RWPE1 (cell line): Measurements from ENCODE around the gene PKHD1.

Experiments
- CTCF ChIA-PET: fragments of 350-600 bp; sonication (Branson Sonifier 250); formaldehyde crosslinking; extraction: SDS; loops from one replicate; lab custom pipeline; 2021; lab: Yijun Ruan, JAX
- POLR2A ChIA-PET: fragments of 400-600 bp; formaldehyde crosslinking; extraction: SDS; loops from one replicate; lab custom pipeline; 2020; ENCODE audit warnings: antibody characterized with exemption; ENCODE audit not compliant: low non-redundant PET; lab: Yijun Ruan, JAX
- DNase-seq: peaks from one replicate; pipeline ENCODE4 v3.0.0; 2012; ENCODE audit warnings: low spot score
- H3K27ac ChIP-seq: fragments of 450-650 bp; 2 replicates; pipeline ENCODE4 v1.5.1; 2017
- TF ChIP-seq, protein P1 (sequence below): fragments of 450-650 bp; conservative IDR thresholded peaks from 2 replicates; pipeline ENCODE4 v1.5.1; 2017; ENCODE audit warnings: low read depth, mild to moderate bottlenecking

PKHD1 gene

DNA sequence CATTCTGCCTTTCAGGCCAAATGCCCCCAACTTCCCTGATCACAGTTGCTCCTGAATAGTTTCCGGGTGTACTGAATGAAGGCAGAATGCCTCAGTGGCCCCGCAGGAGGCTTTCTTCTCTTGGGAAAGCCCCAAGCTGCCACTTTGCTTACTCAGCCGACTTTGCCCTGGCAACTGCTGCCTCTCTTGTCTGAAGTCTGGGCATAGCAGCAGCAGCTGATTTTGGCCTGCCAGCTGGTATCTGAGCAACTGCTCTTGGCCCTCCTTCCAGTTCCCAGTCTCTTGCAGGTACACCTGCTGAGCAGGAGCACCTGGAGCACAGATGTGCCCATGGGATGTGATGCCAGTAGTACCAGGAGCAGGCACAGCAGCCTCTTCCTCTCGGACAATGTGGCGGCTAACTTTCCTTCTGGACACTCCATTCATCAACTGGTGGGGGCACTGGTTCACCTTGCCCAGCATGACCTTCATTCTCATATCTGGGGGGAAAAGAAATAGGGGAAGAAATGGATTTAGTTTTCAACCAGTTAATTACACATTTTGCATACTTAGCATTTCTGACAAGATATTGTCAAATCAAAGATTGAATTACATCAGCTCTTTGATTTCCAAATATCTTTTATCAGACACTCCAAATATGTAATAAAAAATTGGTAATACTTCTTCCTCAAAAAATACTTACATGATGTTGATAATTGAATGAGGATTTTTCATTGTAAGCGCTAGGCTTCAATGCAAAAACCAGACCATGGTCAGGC is 468.2 kb downstream of the PKHD1 start:
- no peak overlapping the region for H3K27ac ChIP-seq
- ChIA-PET CTCF (interaction anchor here (0.5 to 1.6 kb wide), 3 partner anchors 10 to 340 kb away, joined by 3 read pairs; no protein-coding TSS in a partner anchor), POLR2A (no interaction called here)
- no peak for DNase-seq
- TF ChIP-seq, protein P1, sequence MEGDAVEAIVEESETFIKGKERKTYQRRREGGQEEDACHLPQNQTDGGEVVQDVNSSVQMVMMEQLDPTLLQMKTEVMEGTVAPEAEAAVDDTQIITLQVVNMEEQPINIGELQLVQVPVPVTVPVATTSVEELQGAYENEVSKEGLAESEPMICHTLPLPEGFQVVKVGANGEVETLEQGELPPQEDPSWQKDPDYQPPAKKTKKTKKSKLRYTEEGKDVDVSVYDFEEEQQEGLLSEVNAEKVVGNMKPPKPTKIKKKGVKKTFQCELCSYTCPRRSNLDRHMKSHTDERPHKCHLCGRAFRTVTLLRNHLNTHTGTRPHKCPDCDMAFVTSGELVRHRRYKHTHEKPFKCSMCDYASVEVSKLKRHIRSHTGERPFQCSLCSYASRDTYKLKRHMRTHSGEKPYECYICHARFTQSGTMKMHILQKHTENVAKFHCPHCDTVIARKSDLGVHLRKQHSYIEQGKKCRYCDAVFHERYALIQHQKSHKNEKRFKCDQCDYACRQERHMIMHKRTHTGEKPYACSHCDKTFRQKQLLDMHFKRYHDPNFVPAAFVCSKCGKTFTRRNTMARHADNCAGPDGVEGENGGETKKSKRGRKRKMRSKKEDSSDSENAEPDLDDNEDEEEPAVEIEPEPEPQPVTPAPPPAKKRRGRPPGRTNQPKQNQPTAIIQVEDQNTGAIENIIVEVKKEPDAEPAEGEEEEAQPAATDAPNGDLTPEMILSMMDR: no peak

DNA sequence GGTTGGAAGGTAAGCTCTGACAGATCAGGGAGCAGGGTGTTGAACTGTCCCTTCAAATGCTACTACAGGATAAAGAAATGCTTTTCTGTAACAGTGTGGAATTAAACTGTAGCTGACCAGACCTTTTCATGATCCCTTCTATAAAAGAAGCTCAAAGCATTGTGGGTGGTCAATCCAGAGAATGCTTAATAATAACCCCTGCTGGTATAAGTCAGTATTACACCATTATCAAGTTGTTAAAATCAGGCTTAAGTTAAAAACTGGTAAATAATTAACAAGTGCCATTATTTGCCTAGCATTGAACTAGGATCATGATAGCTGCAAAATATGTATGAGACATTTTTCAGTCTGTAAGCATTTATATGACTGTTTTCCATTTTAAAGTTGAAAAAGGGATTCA is 468.9 kb downstream of the PKHD1 start:
- H3K27ac ChIP-seq: no peak overlapping the region
- ChIA-PET CTCF (interaction anchor here (0.5 to 1.6 kb wide), 3 partner anchors 11 to 21 kb away, joined by 3 to 4 read pairs (median 3); no protein-coding TSS in a partner anchor), POLR2A (no interaction called here)
- TF ChIP-seq, protein P1: peak; percentile 23; the same call in 1 of the 2 replicates
- no peak for DNase-seq

DNA sequence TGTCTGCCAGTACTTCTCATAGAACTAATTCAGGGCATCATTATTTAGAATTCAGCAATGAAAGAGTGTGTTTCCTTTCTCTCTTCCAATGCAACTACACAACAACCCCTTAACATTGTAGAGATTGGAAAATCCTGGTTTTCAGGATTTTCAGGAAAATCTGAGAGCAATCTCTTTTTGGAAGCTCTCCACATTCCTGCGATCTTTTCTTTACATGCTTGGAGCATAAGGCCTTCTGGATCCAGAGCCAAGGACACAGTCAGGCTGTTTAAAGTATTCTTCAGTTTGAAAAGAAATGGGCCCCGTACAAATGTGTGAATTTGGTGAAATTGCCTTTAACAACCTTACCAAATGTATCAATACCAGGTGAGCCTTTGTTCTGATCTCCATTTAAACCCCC is 469.7 kb downstream of the PKHD1 start:
- CTCF ChIA-PET: interaction anchor here (0.7 to 1.6 kb wide), 2 partner anchors 8 to 20 kb away, joined by 3 read pairs; no protein-coding TSS in a partner anchor

DNA sequence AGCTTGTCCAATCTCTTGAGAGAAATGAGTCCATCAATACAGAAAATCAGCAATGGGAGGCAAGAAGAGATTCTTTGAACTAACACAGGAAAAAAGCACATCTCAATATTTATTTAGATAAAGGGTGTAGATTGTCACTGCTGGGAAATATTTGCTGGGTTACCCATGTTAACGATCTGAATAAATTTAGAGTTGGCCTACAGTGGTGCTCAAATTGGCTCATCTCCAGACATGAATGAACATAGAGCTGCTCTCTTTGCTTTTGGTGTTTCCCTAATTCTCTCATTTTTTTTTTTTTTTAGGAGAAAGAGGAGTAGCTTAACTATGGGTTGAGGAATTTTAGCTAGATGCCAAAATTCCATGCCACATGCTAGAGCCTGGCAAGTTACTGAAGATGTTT is 471.2 kb downstream of the PKHD1 start:
- no peak for DNase-seq
- TF ChIP-seq, protein P1: no peak
- ChIA-PET POLR2A (no interaction called here), CTCF (interaction anchor here (0.6 kb wide), 2 partner anchors 238 to 422 kb away, joined by 4 read pairs; no protein-coding TSS in a partner anchor)
- no peak overlapping the region for H3K27ac ChIP-seq

More for the DNA sequence above, 469.7 kb downstream of the PKHD1 start:
- H3K27ac ChIP-seq: no peak overlapping the region
- DNase-seq: no peak
- TF ChIP-seq, protein P1: no peak
- POLR2A ChIA-PET: no interaction called here

DNA sequence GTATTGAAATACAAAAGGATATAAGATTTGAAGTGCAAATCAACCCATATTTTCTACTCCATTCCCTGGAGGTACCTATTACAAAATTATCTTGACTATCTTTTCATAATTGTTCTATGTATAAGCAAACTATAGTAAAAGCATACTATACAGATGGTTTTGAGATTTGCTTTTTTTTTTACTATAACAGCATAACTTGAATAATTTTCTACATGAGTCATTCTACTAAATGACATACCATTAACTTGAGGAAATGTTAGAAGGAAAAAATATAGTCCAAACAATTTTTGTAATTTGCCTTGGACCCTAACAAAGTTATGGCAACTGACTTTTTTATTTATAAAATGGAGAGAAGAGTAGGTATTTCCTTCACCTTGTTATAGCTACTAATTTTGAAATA is 472.7 kb downstream of the PKHD1 start:
- TF ChIP-seq, protein P1: no peak
- POLR2A ChIA-PET: no interaction called here
- DNase-seq: no peak
- CTCF ChIA-PET: no interaction called here
- H3K27ac ChIP-seq: no peak overlapping the region

DNA sequence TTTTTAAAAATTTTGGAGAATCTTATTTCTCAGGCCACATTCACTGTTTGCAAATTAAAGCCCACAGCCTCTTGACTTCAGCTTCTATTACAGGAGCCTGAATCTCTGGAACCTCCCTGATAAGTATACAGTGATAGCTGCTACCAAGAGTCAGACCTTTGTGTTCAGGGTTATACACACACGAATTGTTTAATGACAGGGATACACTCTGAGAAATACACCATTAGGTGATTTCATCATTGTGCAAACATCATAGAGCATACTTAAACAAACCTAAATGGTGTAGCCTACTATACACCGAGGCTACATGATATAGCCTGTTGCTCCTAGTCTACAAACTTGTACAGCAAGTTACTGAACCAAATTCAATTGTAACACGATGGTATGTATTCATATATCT is 473.9 kb downstream of the PKHD1 start:
- TF ChIP-seq, protein P1: no peak
- no peak overlapping the region for H3K27ac ChIP-seq
- POLR2A ChIA-PET: no interaction called here
- CTCF ChIA-PET: interaction anchor here (0.7 kb wide), 1 partner anchor 311 kb away, joined by 5 read pairs; no protein-coding TSS in a partner anchor
- DNase-seq: no peak
